Vagina (tissue), 2 donors: Measurements from ENCODE around the gene PAPPA. TPM values are rescaled to one million over a fixed set of nuclear protein-coding genes. Genes with fewer than 3 reads are reported as not detected.

Experiments
- DNase-seq, 2 donors: peaks; one replicate each; pipeline ENCODE4 v3.0.0-alpha.2; 2017; ENCODE audit errors: extremely low spot score in 2 of 2
- H3K27ac ChIP-seq: fragments of 200-600 bp; sonication (generic); one replicate; pipeline ENCODE4 v1.5.1; 2019
- H3K27me3 ChIP-seq: fragments of 200-600 bp; sonication (generic); one replicate; pipeline ENCODE4 v1.5.1; 2019
- H3K36me3 ChIP-seq, 2 donors: fragments of 200-600 bp; sonication (generic); one replicate each; pipeline ENCODE4 v1.5.1; 2017 to 2019
- H3K4me1 ChIP-seq: fragments of 200-600 bp; sonication (generic); one replicate; pipeline ENCODE4 v1.5.1; 2019
- H3K4me3 ChIP-seq, 2 donors: fragments of 200-600 bp; sonication (generic); 1 replicate in 1 of 2; 2 replicates in 1 of 2; pipeline ENCODE4 v1.5.1; 2016 to 2019
- H3K9me3 ChIP-seq: fragments of 200-600 bp; sonication (generic); one replicate; pipeline ENCODE4 v1.5.1; 2019
- CTCF ChIP-seq, 3 experiments: fragments of 450-650 bp in 2 of 3; fragments of 200-600 bp in 1 of 3; sonication (generic) in 1 of 3; IDR thresholded peaks; one replicate each; pipeline ENCODE4 v1.5.1; 2017 to 2019; ENCODE audit warnings: antibody characterized with exemption in 3 of 3, mild to moderate bottlenecking in 2 of 3, moderate library complexity in 2 of 3
- POLR2A ChIP-seq, 2 donors: fragments of 450-650 bp; IDR thresholded peaks; one replicate each; pipeline ENCODE4 v1.6.1; 2017; ENCODE audit warnings: antibody characterized with exemption in 2 of 2, mild to moderate bottlenecking in 2 of 2, moderate library complexity in 2 of 2
- POLR2AphosphoS5 ChIP-seq, 2 donors: sonication (generic); formaldehyde crosslinking; IDR thresholded peaks; one replicate each; pipeline ENCODE4 v1.9.0; 2017; ENCODE audit warnings: antibody characterized with exemption in 2 of 2, mild to moderate bottlenecking in 2 of 2, low read depth in 1 of 2; ENCODE audit not compliant: insufficient read depth in 1 of 2
- intact Hi-C: fragments of 100-400 bp; cut with DNase I; formaldehyde crosslinking; loops from one replicate; pipeline ENCODE4 v1.15.1; 2023
- total RNA-seq: library from RNA; depleted of rRNA; stranded (reverse); fragments of >200 nt; gene quantifications from one replicate; pipeline ENCODE4 v1.2.3, GENCODE V29; 2016

The PAPPA gene
- total RNA-seq, 1 donor from 2014 or later, result 4.4 TPM

- intact Hi-C loops, result no loop called here
These were observed 160.0 kb downstream of the PAPPA start for GRCh38 chr9:116313638-116314037.

GRCh38 chr9:116316246-116316645, 162.7 kb downstream of the PAPPA start:
- TF ChIP-seq POLR2AphosphoS5 (IDR thresholded peaks at IDR 0.05; ENCODE audit: insufficient read depth in 1 of 2, low read depth in 1 of 2) (no peak), CTCF (IDR thresholded peaks at IDR 0.05) (no peak), POLR2A (IDR thresholded peaks at IDR 0.05) (no peak)
- H3K4me1 ChIP-seq, result peaks cover 12% of the 10 kb centered on the region
- H3K36me3 ChIP-seq, result no peaks in the 10 kb centered on the region
- no peak overlapping the region for H3K4me3 ChIP-seq
- peak overlapping the region; percentile 68 for H3K27ac ChIP-seq
- H3K9me3 ChIP-seq, result no peaks in the 10 kb centered on the region
- intact Hi-C loops, result no loop called here
- no peaks in the 10 kb centered on the region for H3K27me3 ChIP-seq
- no peak for DNase-seq

More at GRCh38 chr9:116313638-116314037, 160.0 kb downstream of the PAPPA start:
- Histone ChIP-seq H3K9me3 (no peaks in the 10 kb centered on the region), H3K27ac (no peak overlapping the region), H3K36me3 (no peaks in the 10 kb centered on the region), H3K27me3 (no peaks in the 10 kb centered on the region), H3K4me3 (no peak overlapping the region), H3K4me1 (peaks cover 12% of the 10 kb centered on the region)
- no peak for DNase-seq
- no peak for TF ChIP-seq POLR2A (IDR thresholded peaks at IDR 0.05)
- no peak for TF ChIP-seq CTCF (IDR thresholded peaks at IDR 0.05)
- TF ChIP-seq POLR2AphosphoS5 (IDR thresholded peaks at IDR 0.05; ENCODE audit: insufficient read depth in 1 of 2, low read depth in 1 of 2), result no peak

GRCh38 chr9:116317503-116317902, 163.9 kb downstream of the PAPPA start:
- TF ChIP-seq POLR2A (IDR thresholded peaks at IDR 0.05), result no peak
- no peak for TF ChIP-seq CTCF (IDR thresholded peaks at IDR 0.05)
- TF ChIP-seq POLR2AphosphoS5 (IDR thresholded peaks at IDR 0.05; ENCODE audit: insufficient read depth in 1 of 2, low read depth in 1 of 2), result no peak
- Histone ChIP-seq H3K4me3 (no peak overlapping the region), H3K4me1 (peaks cover 12% of the 10 kb centered on the region), H3K36me3 (no peaks in the 10 kb centered on the region), H3K27me3 (no peaks in the 10 kb centered on the region), H3K27ac (peak overlapping the region; percentile 68), H3K9me3 (no peaks in the 10 kb centered on the region)
- DNase-seq, result no peak
- intact Hi-C loops, result no loop called here

- no peaks in the 10 kb centered on the region for H3K9me3 ChIP-seq
- H3K4me3 ChIP-seq, result no peak overlapping the region
- intact Hi-C loops, result no loop called here
- H3K4me1 ChIP-seq, result peaks cover 12% of the 10 kb centered on the region
- H3K27me3 ChIP-seq, result no peaks in the 10 kb centered on the region
- peak overlapping the region; percentile 68 for H3K27ac ChIP-seq
- peak in 1 of 2 donors; percentile 91 for DNase-seq
- no peaks in the 10 kb centered on the region for H3K36me3 ChIP-seq
- TF ChIP-seq CTCF (IDR thresholded peaks at IDR 0.05) (no peak), POLR2AphosphoS5 (IDR thresholded peaks at IDR 0.05; ENCODE audit: insufficient read depth in 1 of 2, low read depth in 1 of 2) (peak in 1 of 2 donors; percentile 78)
These were observed 165.1 kb downstream of the PAPPA start for GRCh38 chr9:116318468-116319374.

GRCh38 chr9:116319480-116319879, 165.9 kb downstream of the PAPPA start:
- Histone ChIP-seq H3K9me3 (no peaks in the 10 kb centered on the region), H3K27ac (peak overlapping the region; percentile 68), H3K4me3 (no peak overlapping the region), H3K36me3 (no peaks in the 10 kb centered on the region), H3K4me1 (peaks cover 12% of the 10 kb centered on the region), H3K27me3 (no peaks in the 10 kb centered on the region)
- intact Hi-C loops, result no loop called here
- no peak for TF ChIP-seq POLR2AphosphoS5 (IDR thresholded peaks at IDR 0.05; ENCODE audit: insufficient read depth in 1 of 2, low read depth in 1 of 2)
- TF ChIP-seq POLR2A (IDR thresholded peaks at IDR 0.05), result no peak
- no peak for TF ChIP-seq CTCF (IDR thresholded peaks at IDR 0.05)
- DNase-seq, result no peak
